Upper lobe of left lung (tissue), 4 donors: ENCODE data around the gene CRIP1.

Source experiments
- CTCF ChIP-seq, 6 experiments: fragments of 450-650 bp in 4 of 6; fragments of 200-600 bp in 2 of 6; sonication (generic) in 2 of 6; IDR thresholded peaks; one replicate each; pipeline ENCODE4 v1.5.1; 2016 to 2019; ENCODE audit warnings: antibody characterized with exemption in 6 of 6
- POLR2A ChIP-seq, 4 donors: fragments of 450-650 bp; IDR thresholded peaks; one replicate each; pipeline ENCODE4 v1.5.1; 2016 to 2017; ENCODE audit warnings: antibody characterized with exemption in 4 of 4, mild to moderate bottlenecking in 2 of 4

GRCh38 chr14:105472486-105472991 is 14.1 kb upstream of the CRIP1 start:
- TF ChIP-seq CTCF (IDR thresholded peaks at IDR 0.05) (peak in 3 of 6 experiments; percentile 7 to 36 (median 14)), POLR2A (IDR thresholded peaks at IDR 0.05) (no peak)
